Measurements from ENCODE around the gene B9D2.

GRCh38 chr19:41352279-41352608, 11.7 kb downstream of the B9D2 start:
- no peak for TF ChIP-seq CTCF (IDR thresholded peaks at IDR 0.05)
- no peak for TF ChIP-seq EZH2phosphoT487 (IDR thresholded peaks at IDR 0.05)

All from neural progenitor cell (in vitro differentiated cells).